CD14-positive monocyte (primary cell): ENCODE data around the gene KIRREL3. TPM values are rescaled to one million over a fixed set of nuclear protein-coding genes. Genes with fewer than 3 reads are reported as not detected.

Experiments used
- DNase-seq, 3 donors: peaks; one replicate each; pipeline ENCODE4 v3.0.0-alpha.2; 2011 to 2022
- H2AFZ ChIP-seq: 2 replicates; pipeline ENCODE4 v1.6.0; 2012; ENCODE audit warnings: mild to moderate bottlenecking, low read depth, low read length, inconsistent platforms; ENCODE audit not compliant: insufficient read depth, poor library complexity, severe bottlenecking
- H3K27ac ChIP-seq, 2 donors: 1 replicate in 1 of 2; 2 replicates in 1 of 2; pipeline ENCODE4 v1.5.1; 2012 to 2013; ENCODE audit warnings: low read length in 2 of 2, control low read depth in 1 of 2, inconsistent platforms in 1 of 2, low read depth in 1 of 2, mild to moderate bottlenecking in 1 of 2
- H3K27me3 ChIP-seq, 2 donors: one replicate each; pipeline versions ENCODE4 v1.6.0 to v1.6.1; 2011 to 2013; ENCODE audit warnings: low read length in 2 of 2; ENCODE audit not compliant: control insufficient read depth in 2 of 2, insufficient read depth in 2 of 2
- H3K36me3 ChIP-seq, 2 donors: replicated peaks in 1 of 2; 1 replicate in 1 of 2; 2 replicates in 1 of 2; pipeline versions ENCODE4 v1.5.1 to v1.6.1; 2012 to 2013; ENCODE audit warnings: low read length in 2 of 2, control low read depth in 1 of 2, inconsistent platforms in 1 of 2, mild to moderate bottlenecking in 1 of 2; ENCODE audit not compliant: insufficient read depth in 2 of 2, control insufficient read depth in 1 of 2
- H3K4me1 ChIP-seq, 2 donors: 1 replicate in 1 of 2; 2 replicates in 1 of 2; pipeline versions ENCODE4 v1.5.1 to v1.6.1; 2012 to 2013; ENCODE audit warnings: low read length in 2 of 2, control low read depth in 1 of 2, inconsistent platforms in 1 of 2, mild to moderate bottlenecking in 1 of 2, moderate library complexity in 1 of 2; ENCODE audit not compliant: insufficient read depth in 2 of 2, control insufficient read depth in 1 of 2
- H3K4me2 ChIP-seq: replicated peaks from 2 replicates; pipeline ENCODE3; 2012; ENCODE audit warnings: low read length, moderate library complexity, mild to moderate bottlenecking; ENCODE audit not compliant: poor library complexity, severe bottlenecking; ENCODE audit errors: extremely low read depth
- H3K4me3 ChIP-seq, 3 experiments: fragments of 200-600 bp in 1 of 3; sonication (generic) in 1 of 3; replicated peaks in 1 of 3; 1 replicate in 2 of 3; 2 replicates in 1 of 3; pipeline ENCODE4 v1.5.1; 2011 to 2013; ENCODE audit warnings: low read length in 3 of 3, mild to moderate bottlenecking in 3 of 3, control low read depth in 2 of 3, low read depth in 2 of 3, inconsistent platforms in 1 of 3, moderate library complexity in 1 of 3
- H3K79me2 ChIP-seq: 2 replicates; pipeline ENCODE4 v1.6.0; 2012; ENCODE audit warnings: mild to moderate bottlenecking, control low read depth, inconsistent platforms, low read length, moderate library complexity; ENCODE audit not compliant: insufficient read depth
- H3K9ac ChIP-seq: 2 replicates; pipeline ENCODE4 v1.6.0; 2017; ENCODE audit warnings: low read length, mild to moderate bottlenecking; ENCODE audit not compliant: insufficient read depth, poor library complexity, severe bottlenecking
- H3K9me3 ChIP-seq, 2 donors: replicated peaks in 1 of 2; 1 replicate in 1 of 2; 2 replicates in 1 of 2; pipeline versions ENCODE4 v1.5.1 to v1.6.1; 2012 to 2013; ENCODE audit warnings: low read length in 2 of 2, control low read depth in 1 of 2; ENCODE audit not compliant: control insufficient read depth in 1 of 2, insufficient read depth in 1 of 2
- H4K20me1 ChIP-seq: 2 replicates; pipeline ENCODE4 v1.6.0; 2012; ENCODE audit warnings: mild to moderate bottlenecking, low read length, control low read depth, moderate library complexity; ENCODE audit not compliant: insufficient read depth
- H3K27ac Mint-ChIP-seq, 7 donors: one replicate each; pipeline ENCODE4 v1.8.0; 2020; ENCODE audit warnings: mild to moderate bottlenecking in 7 of 7, mixed read lengths in 7 of 7, moderate library complexity in 6 of 7, inconsistent platforms in 2 of 7
- H3K27me3 Mint-ChIP-seq, 3 donors: one replicate each; pipeline ENCODE4 v1.8.0; 2021 to 2022; ENCODE audit warnings: low read depth in 3 of 3, mild to moderate bottlenecking in 3 of 3, mixed read lengths in 3 of 3, moderate library complexity in 3 of 3, inconsistent platforms in 1 of 3
- H3K36me3 Mint-ChIP-seq, 2 donors: one replicate each; pipeline ENCODE4 v1.8.0; 2020; ENCODE audit warnings: mixed read lengths in 2 of 2, inconsistent platforms in 1 of 2, mild to moderate bottlenecking in 1 of 2
- H3K4me1 Mint-ChIP-seq: one replicate; pipeline ENCODE4 v1.8.0; 2020; ENCODE audit warnings: mild to moderate bottlenecking, mixed read lengths
- H3K4me3 Mint-ChIP-seq, 2 donors: one replicate each; pipeline ENCODE4 v1.8.0; 2020; ENCODE audit warnings: mild to moderate bottlenecking in 2 of 2, mixed read lengths in 2 of 2, moderate library complexity in 1 of 2
- H3K9me3 Mint-ChIP-seq, 7 donors: one replicate each; pipeline ENCODE4 v1.8.0; 2020 to 2022; ENCODE audit warnings: mixed read lengths in 7 of 7, mild to moderate bottlenecking in 6 of 7, moderate library complexity in 6 of 7, inconsistent platforms in 2 of 7
- CTCF ChIP-seq: fragments of 200-600 bp; IDR thresholded peaks from one replicate; pipeline ENCODE4 v1.8.0; 2022; ENCODE audit warnings: antibody characterized with exemption, mild to moderate bottlenecking
- WGBS: methylation state at CpG from one replicate; pipeline ENCODE4 v1.1.5; 2013; ENCODE audit warnings: missing lambda C conversion rate; ENCODE audit not compliant: insufficient coverage; 5-methylcytosine and 5-hydroxymethylcytosine counted together
- intact Hi-C, 2 donors: fragments of 100-400 bp; cut with micrococcal nuclease; formaldehyde crosslinking; loops; one replicate each; pipeline versions ENCODE4 v1.15.0 to v1.15.1; 2023
- polyA plus RNA-seq, 3 donors: library from polyadenylated mRNA; depleted of rRNA in 1 of 3; unstranded in 2 of 3; stranded (reverse) in 1 of 3; fragments of 300-500 nt in 2 of 3; fragments of >200 nt in 1 of 3; fragmentation: Illumina TruSeq in 2 of 3; gene quantifications; 1 replicate in 2 of 3; 2 replicates in 1 of 3; pipeline ENCODE4 v1.2.3, GENCODE V29; 2012 to 2021

Gene KIRREL3
- polyA plus RNA-seq, 3 donors: not detected

GRCh38 chr11:126746443-126746842, 254.1 kb downstream of the KIRREL3 start:
- Histone ChIP-seq H3K27ac (no peak overlapping the region), H3K4me1 (peaks cover 0 to 23% of the 10 kb centered on the region in 2 donors), H3K4me3 (no peak overlapping the region), H3K79me2 (no peaks in the 10 kb centered on the region), H3K9me3 (no peaks in the 10 kb centered on the region), H3K9ac (no peak overlapping the region), H2AFZ (no peak overlapping the region), H3K36me3 (no peaks in the 10 kb centered on the region), H4K20me1 (no peaks in the 10 kb centered on the region), H3K4me2 (no peak overlapping the region), H3K27me3 (no peaks in the 10 kb centered on the region)
- TF ChIP-seq CTCF: no peak
- Mint-ChIP-seq H3K9me3 (peaks cover 0 to 2% (median 0%) of the 10 kb centered on the region in 7 donors), H3K36me3 (no peaks in the 10 kb centered on the region), H3K27me3 (peaks cover 3 to 6% (median 5%) of the 10 kb centered on the region in 3 donors), H3K27ac (peak overlapping the region in 1 of 7 donors; percentile 44), H3K4me3 (no peak overlapping the region), H3K4me1 (peaks cover 39% of the 10 kb centered on the region)
- WGBS: 100% methylated on average over 2 of the region's 4 CpGs
- intact Hi-C loops: no loop called here
- no peak for DNase-seq

DNA sequence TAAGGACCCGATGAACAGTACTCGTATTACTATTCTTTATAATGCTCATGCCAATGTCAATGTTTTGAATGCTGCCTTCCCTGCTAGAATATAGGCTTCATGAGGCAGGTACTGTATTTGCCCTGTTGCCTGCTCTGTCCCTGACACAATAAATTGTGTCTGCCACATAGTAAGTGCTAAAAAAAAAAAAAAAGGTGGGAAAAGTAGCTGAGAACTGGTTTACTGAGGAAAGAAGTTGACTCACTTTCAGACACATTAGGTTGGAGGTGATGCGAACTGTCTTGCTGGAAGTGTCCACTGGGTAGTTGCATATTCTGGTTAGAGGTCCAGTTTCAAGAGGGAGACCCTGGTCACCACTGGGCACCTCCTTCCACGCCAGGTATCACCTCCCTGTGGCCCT, 255.9 kb downstream of the KIRREL3 start:
- H3K4me3 ChIP-seq: no peak overlapping the region
- no peak overlapping the region for H2AFZ ChIP-seq
- no peak for DNase-seq
- intact Hi-C loops: no loop called here
- WGBS: 88% methylated on average over 3 of the region's 4 CpGs
- TF ChIP-seq CTCF: no peak
- no peak overlapping the region for H3K9ac ChIP-seq
- H3K4me2 ChIP-seq: no peak overlapping the region
- no peaks in the 10 kb centered on the region for H4K20me1 ChIP-seq
- Mint-ChIP-seq H3K36me3 (no peaks in the 10 kb centered on the region), H3K4me3 (no peak overlapping the region), H3K27ac (no peak overlapping the region), H3K9me3 (peaks cover 0 to 2% (median 0%) of the 10 kb centered on the region in 7 donors), H3K4me1 (peaks cover 52% of the 10 kb centered on the region), H3K27me3 (peaks cover 3 to 6% (median 5%) of the 10 kb centered on the region in 3 donors)
- no peak overlapping the region for H3K27ac ChIP-seq
- H3K79me2 ChIP-seq: no peaks in the 10 kb centered on the region
- H3K4me1 ChIP-seq: peaks cover 0 to 23% of the 10 kb centered on the region in 2 donors
- no peaks in the 10 kb centered on the region for H3K9me3 ChIP-seq
- no peaks in the 10 kb centered on the region for H3K27me3 ChIP-seq
- no peaks in the 10 kb centered on the region for H3K36me3 ChIP-seq
